ENCODE data around the gene DENND2C.

Gene DENND2C

DNA sequence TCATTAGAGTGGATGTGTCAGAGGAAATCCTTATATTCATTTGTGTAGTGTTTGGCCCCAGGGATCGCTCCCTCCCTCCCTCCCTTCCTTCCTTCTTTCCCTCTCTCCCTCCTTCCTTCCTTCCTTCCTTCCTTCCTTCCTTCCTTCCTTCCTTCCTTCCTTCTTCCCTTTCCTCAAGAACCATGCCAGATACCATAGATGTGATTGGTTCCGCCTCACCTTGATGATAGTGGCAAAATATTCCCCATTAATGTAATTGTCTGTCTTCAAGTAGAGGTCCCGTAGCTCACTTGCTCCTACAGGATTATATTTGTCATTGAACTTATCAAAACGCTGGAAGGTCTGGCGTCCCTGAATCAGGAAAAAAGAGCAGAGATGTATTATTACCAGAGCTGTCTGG lies 7.8 kb upstream of the DENND2C start:
- DNase-seq, result no peak

DNA sequence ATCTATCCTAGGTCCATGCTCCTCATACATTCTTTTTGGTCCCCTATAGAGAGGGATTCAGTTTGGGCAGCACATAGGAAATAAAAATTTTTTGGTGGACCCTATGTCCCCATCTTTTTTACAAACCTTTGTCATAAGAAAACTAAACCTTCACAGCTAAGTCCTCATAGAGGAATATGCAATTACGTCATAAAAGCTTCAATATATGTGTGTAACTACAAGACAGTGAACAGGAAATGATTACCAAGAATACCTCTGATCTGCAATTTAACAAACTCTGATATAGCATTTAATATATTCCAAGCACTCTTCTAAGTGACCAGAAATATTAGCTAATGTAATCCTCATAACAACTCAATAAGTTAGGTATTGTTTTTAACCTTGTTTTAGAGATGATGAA lies 6.3 kb upstream of the DENND2C start:
- DNase-seq, result no peak

DNA sequence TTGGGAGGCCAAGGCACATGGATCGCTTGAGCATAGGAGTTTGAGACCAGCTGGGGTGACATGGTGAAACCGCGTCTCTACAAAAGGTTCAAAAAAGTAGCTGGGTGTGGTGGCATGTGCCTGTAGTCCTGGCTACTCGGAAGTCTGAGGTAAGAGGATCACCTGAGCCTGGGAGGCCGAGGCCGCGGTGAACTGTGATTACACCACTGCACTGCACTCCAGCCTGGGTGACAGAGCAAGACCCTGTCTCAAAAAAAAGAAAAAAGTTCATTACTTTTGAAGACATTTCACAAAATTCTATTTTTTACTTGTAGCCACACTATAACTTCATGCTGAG lies 2.1 kb upstream of the DENND2C start:
- no peak for DNase-seq

DNA sequence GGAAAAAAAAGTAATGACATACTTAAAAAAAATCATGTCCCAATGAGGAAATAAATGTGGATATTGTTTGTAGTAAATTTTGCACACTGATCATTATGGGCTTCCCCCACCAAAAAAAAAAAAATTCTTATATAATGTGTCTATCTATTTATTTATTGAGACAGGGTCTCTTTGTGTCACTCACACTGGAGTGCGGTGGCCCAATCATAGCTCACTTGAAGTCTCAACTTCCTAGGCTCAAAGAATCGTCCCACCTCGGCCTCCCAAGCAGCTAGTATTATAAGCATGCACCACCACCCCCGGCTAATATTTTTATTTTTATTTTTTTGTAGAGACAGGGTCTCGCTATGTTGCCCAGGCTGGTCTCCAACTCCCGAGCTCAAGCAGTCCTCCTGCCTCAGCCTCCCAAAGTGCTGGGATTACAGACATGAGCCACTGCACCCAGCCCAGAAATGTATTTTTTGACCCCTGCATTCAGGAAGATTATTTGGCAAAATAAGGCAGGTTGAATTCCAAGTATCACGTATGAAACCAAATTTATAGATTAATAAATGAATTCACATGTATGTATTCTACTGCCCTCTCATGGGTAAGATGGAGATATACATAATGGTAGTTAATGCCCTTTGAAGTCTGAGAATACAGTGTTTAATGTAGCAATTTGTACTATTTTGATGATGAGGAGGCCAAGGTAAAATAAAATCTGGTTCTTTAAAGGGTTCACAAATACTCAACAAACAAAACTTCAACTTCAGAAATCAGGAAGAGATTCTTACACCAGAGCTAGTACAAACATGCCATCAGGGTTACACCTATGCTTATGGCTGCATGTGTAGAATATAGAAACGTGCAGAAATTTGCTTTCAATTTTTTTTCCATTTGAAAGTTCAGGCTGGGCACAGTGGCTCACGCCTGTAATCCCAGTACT lies 1.4 kb upstream of the DENND2C start:
- no peak for DNase-seq

DNA sequence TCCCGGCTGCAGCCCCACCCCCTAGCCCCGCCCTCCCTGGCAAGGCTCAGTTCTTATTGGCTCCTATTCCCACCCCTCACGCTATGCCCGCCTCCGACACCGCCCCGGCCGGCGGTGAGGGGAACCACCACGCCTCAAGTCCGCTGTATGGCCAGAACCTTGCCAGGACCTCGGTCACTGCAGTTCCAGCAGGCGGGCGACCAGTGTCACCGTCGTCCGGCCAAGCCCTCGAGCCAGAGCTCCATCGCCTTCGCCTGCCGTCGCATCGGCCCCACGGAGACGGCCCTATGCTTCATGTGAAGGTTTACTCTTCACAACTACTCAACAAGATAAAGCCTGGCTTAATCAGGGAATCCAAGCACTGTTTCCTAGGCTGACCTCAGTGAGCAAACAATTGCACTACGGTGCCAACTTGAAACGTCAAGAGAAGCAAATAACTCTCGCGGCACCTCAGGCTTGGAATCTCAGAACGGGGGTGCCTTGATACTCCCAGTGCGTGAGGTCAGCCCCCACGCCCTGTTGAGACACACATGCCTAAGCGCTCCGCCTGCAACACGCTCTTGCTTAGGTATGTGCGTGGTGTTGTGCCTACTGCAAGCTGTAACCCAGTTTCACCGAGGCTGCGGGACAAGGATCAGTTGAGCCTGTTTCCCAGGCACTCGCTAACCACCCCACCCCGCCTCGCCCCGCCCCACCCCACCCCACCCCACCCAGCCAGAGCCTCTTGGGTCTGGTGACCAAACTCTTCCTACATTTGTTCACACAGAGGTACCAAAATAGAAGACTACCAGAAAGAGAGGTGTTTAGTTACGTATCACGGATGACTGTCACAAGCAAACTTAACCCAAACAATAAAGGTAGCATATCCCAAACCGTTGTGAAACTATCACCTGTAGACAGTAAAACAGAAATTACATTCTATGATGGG lies 498 bp upstream of the DENND2C start:
- DNase-seq, result peak; percentile 81

DNA sequence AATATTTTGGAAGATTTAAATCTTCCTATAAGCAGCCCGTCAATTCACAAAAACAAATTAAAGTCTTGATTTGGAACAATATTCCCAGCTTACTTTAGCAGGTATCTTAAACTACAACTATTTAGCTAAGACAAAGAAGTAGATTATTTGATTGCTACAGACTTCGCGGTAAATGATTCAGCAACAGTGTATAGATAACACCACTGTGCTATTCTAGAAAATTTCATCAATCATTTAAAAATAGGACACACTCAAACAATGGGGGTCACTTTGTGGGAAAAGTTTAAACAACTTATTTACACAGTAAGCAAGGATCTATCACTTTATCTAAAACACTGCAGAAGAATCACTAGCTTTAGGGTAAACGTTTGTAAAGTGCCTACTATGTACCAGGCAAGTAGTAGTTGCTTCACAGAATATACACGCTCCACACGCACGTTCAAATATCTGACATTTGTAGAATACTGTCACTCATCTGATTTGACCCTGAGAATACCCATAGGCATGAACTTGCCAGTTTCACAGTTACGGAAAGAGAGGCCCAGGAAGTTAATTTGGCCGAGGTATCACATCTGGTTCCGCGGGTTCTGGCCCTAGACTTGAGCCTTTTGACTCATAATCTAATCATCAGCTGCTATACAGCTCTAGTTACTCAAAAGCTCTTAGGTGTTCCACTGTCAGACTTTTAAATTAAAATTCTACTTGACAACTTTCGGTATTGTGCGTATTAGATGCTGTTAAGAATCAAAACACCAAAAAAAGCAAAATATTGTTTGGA lies 876 bp downstream of the DENND2C start:
- DNase-seq, result no peak

DNA sequence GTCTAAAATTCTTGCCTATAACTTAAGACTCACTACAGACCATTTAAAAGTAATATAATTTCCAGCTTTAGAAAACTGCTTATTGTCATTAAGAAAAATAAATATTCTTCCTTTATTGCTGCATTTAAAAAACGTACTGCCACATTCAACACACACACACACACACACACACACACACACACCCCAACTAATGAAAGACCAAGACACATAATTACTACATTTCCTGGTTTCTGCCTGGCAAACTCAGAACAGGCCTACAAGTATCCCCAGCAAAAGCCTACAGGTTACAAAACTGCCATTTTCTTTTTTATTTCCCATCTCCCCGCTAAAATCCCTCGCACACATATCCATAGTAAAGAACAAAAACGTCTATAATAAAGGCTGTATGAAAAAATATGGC lies 1.5 kb downstream of the DENND2C start:
- no peak for DNase-seq

DNA sequence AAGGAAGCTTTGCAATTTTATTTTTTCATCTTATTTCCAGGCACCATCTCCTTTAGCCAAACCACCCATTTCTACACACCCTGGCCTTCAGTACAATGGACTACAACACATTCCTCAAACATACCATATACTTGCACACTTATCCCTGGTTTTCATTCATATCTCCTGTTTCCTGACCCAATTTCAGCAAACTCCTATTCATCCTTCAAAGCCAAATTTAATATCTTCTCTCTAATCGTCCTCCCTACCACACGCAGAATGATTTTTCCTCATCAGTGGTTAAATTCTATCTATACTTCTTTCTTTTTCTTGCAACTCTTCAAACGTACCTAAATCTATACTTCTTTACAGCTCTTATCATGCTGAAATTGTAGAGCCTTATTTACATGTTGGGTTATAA lies 2.9 kb downstream of the DENND2C start:
- no peak for DNase-seq

DNA sequence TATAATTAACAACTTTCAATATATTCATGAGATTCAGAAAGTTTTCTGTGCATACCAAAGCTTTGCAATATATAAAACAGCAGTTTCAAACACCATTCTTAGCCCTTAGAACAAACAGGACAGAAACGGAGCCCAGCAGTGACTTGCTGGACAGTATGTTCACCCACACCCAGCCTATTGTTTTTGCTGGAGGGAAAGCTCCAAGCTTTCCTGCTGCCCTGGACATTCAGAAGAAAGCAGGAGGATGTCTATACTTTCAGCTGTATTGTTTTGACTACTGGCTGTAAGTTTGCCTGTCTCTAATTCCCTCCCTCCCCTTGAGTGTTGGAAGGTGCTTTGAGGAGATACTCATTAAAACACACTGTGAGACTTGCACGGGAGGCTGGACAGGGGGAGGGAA lies 9.6 kb downstream of the DENND2C start:
- DNase-seq, result no peak

DNA sequence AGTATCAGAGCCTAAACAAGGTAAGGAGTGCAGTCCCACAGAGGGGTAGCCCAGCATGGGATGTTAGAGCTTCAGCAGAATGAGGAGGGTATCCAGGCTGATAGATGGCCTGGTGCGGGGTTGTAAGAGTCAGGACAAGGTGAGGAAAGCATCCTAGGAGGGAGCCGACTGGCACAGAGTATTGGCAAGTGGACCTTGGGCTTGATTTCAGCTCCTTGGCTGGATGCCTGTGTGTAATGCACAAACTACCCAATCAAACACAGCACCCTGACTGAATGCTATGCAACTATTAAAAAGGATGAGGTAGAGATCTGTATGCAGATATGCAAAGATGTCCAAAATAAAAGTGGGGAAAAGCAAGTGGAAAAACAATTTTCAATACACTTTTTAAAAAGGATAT lies 18.0 kb downstream of the DENND2C start:
- DNase-seq, result no peak

DNA sequence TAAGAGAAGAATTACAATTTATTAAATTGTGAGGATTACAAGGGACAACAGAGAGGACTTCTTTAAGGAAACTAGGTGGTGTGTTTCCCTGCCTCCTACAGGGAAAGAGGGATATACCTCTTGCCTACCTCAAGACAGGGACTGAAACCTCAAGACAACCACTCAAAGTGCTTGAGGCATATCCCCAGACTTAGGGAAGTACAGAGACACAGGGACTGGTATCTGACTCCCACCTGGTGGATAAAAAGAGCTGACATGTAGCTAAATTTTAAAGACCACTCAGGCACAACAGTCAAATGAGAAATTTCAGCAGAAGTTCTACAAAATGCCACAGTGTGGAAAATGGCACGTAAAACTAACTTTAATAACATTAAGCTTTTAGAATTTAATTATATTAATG lies 21.3 kb downstream of the DENND2C start:
- no peak for DNase-seq

DNA sequence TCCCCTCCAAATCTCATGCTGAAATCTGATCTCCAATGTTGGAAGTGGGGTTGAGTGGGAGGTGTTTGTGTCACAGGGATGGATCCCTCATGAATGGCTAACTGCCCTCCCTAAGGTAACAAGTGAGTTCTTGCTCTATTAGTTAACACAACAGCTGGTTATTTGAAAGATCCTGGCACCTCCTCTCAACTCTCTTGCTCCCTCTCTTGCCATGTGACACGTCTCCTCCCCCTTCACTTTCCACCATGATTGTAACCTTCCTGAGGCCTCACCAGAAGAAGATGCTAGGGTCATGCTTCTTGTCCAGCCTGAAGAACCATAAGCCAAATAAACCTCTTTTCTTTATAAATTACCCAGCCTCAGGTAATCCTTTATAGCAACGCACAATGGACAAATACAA lies 28.5 kb downstream of the DENND2C start:
- no peak for DNase-seq

DNA sequence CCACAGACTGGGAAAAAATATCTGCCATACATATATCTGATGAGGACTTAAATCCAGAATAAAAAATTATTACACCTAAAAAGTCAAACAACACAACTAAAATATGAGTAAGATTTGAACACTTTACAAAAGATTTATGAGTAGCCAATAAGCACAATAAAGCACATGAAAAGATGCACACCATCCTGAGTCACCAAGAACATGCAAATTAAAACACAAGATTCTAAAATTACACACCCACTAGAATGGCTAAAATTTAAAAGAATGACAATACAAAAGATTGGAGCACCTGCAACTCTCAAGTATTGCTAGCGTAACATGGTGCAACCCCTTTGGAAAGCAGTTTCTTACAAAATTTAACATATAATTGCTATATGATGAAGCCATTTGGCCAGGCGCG lies 30.9 kb downstream of the DENND2C start:
- DNase-seq, result no peak

DNA sequence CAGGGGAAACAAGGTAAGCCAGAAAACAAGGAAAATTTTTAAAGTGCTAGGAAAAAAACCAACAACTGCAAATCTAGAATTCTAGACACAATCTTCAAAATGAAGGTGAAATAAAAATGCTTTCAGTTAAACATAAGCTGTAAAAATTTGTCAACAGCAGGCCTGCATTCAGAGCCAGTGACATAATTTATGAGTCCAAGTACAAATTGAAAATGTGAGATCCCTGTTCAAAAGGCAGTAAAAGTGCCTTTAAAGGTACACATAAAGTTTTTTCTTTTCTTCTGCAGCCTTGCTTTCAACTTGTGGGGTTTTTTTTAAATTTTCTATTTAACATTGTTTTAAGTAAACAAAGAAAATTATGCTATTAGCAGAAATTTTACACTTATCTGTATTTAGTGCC lies 37.4 kb downstream of the DENND2C start:
- DNase-seq, result no peak

DNA sequence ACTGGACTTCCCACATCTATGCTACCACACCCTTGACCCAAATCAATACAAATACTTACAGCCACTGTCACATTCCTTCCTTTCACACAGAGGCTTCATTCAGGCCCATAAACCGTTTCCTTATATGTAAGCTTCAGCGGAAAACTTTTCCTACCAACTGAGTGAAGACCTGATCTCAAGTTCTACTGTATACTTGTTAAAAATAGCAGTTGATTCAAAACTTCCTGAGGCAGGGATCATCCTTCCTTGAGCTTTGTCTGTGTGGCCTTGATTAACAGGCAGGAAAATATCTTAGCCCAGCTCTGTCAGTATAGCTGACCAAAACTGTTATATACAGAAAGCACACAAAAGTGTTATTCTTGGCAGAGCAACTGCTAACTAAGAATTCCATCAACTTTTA lies 42.7 kb downstream of the DENND2C start:
- DNase-seq, result no peak

DNA sequence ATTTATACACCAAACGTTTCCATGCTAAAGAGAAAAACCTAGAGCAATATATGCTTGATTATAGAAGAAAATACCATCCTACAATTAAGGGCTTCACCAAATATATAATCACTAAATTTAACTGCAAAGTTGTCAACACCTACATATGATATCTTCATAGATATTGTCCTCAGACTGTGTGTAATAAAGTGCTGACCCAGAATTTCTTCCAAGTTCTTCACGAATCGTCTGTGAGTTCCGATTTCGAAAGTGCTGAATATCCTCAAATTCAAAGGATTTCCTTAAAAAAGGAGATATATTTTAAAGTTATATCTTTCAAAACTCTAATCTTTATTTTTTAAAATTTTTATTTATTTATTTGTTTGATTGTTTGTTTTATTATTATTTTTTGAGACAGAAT lies 46.5 kb downstream of the DENND2C start:
- DNase-seq, result no peak

DNA sequence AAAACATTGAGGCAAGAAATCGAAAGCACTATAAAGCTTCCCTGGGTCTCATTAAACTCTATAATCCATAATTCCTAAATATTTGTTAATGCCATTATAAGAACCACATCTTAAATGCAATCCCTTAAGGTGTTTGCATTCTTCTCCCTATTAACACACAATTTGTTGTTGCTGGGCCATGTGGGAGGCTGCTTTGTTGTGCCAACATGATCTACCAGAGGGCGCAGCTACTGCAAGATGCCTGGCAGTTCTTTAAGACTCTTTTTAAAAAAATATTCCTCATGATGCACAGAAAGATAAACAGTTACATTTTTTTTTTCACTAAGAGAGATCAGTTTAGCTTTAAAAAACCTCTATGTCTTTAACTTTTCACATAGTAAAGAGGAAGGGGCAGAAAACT lies 49.4 kb downstream of the DENND2C start:
- no peak for DNase-seq

DNA sequence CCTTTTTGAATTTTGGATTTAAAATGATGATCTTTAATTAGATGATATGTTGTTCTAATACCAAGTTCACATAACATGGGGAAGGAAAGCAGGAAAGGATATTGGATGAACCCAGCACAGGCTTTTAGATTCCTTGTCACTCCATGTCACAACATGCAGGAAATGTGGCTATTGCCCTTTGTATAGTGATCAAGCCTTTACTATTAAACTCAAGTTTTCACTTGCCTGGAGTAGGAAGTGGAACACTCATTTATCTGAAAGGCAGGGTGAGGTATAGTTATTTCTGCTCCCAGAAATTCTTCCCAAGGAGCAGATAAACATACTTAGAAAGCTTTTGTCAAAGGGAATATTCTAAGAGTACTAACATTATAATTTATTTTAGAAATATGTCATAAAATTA lies 51.2 kb downstream of the DENND2C start:
- DNase-seq, result no peak

DNA sequence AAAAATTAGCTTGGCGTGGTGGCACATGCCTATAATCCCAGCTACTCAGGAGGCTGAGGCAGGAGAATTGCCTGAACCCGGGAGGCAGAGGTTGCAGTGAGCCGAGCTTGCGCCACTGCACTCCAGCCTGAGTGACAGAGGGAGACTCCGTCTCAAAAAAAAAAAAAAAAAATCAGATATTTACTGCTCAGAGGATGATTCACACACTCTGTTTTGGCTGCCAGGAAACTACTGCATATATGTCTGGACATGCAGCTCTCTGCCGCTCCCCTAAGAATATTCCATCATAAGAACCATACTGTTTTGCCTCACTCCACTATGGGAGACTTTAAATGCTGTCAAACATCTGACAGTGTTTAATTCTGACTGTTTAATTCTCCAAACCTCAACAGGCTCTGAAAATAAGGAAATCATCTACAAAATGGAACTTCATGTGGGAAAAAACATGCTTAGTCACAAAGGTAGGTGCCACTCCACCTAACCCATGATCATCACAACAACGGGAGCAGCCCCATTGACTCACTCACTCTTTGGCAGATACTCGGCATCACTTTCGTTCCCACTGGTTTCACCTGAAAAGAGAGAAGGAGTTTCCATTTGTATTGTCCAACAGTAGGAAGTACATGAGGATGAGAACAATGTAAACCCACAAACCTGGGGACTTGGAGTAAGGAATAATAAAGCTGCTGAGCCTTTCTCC lies 59.2 kb downstream of the DENND2C start:
- no peak for DNase-seq

DNA sequence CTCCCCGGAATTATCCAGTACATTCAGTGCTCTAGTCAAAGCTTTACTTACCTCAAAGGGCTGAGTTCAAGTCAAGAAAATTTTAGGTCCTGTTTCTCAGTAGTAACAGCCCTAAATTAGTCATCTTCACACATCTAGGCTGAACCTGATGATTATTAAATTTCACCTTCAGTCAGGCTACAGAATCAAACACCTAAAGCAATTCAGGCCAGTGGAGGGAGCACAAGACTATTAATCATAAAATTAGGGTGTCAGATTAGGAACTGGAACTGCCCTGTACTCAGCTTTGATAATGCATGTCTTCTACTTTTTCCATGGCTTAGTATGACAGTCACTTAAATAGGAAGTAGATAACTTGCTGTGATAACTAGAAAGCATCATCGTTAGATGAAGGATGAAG lies 60.0 kb downstream of the DENND2C start:
- DNase-seq, result no peak

DNA sequence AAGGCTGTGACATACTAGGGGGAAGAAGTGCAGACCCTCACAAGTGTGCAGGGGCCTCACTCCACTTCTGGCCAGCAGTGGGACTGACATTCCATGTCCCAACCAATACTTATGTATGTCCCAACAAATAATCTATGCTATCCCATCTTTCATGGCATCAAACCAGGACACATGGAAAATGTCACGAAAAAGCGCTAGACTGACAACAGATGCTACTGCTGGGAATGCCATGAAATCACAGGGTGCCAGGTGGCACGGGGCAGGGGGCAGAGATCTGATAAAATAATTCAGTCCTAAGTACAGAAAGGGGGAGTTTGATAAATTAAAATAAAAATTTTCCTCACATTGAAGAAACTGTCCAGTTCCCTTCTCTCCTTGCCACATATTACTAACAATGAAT lies 60.8 kb downstream of the DENND2C start:
- DNase-seq, result no peak

DNA sequence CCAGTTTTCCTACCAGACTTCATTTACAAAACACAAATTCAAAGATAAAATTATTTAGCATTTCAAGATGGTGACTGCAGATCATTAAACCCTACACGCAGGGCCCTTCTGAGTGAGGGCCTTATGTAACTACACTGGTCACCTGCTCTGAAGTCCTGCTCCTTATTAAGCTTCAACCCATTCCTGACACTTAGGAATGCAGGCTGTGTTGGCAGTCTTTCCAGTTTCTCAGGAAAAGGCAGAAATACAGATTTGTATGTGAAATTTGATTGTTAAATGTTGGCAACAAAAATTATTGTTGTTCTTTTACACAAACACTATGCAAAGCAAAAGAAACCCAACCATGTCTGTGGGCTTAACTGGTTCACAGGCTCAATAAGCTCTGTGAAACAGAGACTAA lies 62.6 kb downstream of the DENND2C start:
- no peak for DNase-seq

DNA sequence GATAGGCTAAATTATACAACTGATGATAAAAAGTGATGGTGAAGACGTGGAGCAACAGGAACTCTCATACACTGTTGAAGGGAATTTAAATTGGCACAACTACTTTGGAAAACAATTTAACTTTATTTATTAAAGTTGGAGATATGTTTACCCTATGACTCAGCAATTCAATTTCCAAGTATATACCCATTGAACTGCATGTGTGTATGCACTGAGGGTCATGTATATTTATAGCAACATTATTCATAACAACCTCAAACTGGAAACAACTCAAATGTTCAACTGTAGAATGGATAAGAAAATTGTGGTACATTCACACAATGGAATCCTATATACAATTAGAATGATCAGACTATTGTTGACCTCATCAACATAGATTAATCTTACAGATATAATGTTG lies 71.9 kb downstream of the DENND2C start:
- DNase-seq, result no peak

All from activated effector memory CD4-positive, alpha-beta T cell treated with Interleukin-2 at 50 U/mL for 16 hours (primary cell).